WTC11 (cell line): ENCODE results near the gene SYCN. TPM values are rescaled to one million over a fixed set of nuclear protein-coding genes. Genes with fewer than 3 reads are reported as not detected.

Experiments used
- ATAC-seq: fragments of 200-7000 bp; cut with Tn5 transposase; 2 replicates; pipeline ENCODE4 v1.10.0; 2021; ENCODE audit warnings: mild to moderate bottlenecking, moderate library complexity
- CTCF ChIA-PET: fragments of 300-600 bp; sonication (Branson Sonifier 250); formaldehyde crosslinking; loops from one replicate; lab custom pipeline; 2021; ENCODE audit warnings: antibody characterized with exemption; lab: Charles Lee
- POLR2A ChIA-PET: fragments of 350-600 bp; sonication (Branson Sonifier 250); formaldehyde crosslinking; loops from one replicate; lab custom pipeline; 2021; ENCODE audit warnings: antibody characterized with exemption; lab: Charles Lee
- DNase-seq: peaks from one replicate; pipeline ENCODE4 v3.0.0; 2021; ENCODE audit warnings: low spot score
- H3K27ac Mint-ChIP-seq: 2 replicates; pipeline ENCODE4 v1.8.0; 2021; ENCODE audit warnings: mixed read lengths
- H3K27me3 Mint-ChIP-seq: 2 replicates; pipeline ENCODE4 v1.8.0; 2021; ENCODE audit warnings: low read depth, mild to moderate bottlenecking, moderate library complexity, mixed read lengths
- H3K36me3 Mint-ChIP-seq: 2 replicates; pipeline ENCODE4 v1.8.0; 2021; ENCODE audit warnings: mixed read lengths
- H3K4me1 Mint-ChIP-seq: 2 replicates; pipeline ENCODE4 v1.8.0; 2022; ENCODE audit warnings: mixed read lengths
- H3K4me3 Mint-ChIP-seq: 2 replicates; pipeline ENCODE4 v1.8.0; 2021; ENCODE audit warnings: mild to moderate bottlenecking, moderate library complexity, mixed read lengths
- H3K9me3 Mint-ChIP-seq: 2 replicates; pipeline ENCODE4 v1.8.0; 2021; ENCODE audit warnings: mixed read lengths
- CREB1 ChIP-seq: sonication (generic); formaldehyde crosslinking; IDR thresholded peaks from 2 replicates; pipeline ENCODE4 v1.8.0; 2023; ENCODE audit warnings: mild to moderate bottlenecking, missing genetic modification reagents
- CREM ChIP-seq: sonication (generic); formaldehyde crosslinking; IDR thresholded peaks from 2 replicates; pipeline ENCODE4 v1.8.1; 2022; ENCODE audit warnings: mild to moderate bottlenecking, missing genetic modification reagents, moderate library complexity
- ESRRA ChIP-seq: sonication (generic); formaldehyde crosslinking; IDR thresholded peaks from 2 replicates; pipeline ENCODE4 v1.8.1; 2022; ENCODE audit warnings: mild to moderate bottlenecking, missing genetic modification reagents, borderline replicate concordance
- FOXJ3 ChIP-seq: sonication (generic); formaldehyde crosslinking; IDR thresholded peaks from 2 replicates; pipeline ENCODE4 v1.9.0; 2021; ENCODE audit warnings: missing genetic modification reagents, mild to moderate bottlenecking, borderline replicate concordance
- FOXP1 ChIP-seq: sonication (generic); formaldehyde crosslinking; IDR thresholded peaks from 2 replicates; pipeline ENCODE4 v1.8.0; 2022; ENCODE audit warnings: missing genetic modification reagents, mild to moderate bottlenecking, moderate library complexity, borderline replicate concordance
- GABPB1 ChIP-seq: sonication (generic); formaldehyde crosslinking; IDR thresholded peaks from 2 replicates; pipeline ENCODE4 v1.8.1; 2023; ENCODE audit warnings: mild to moderate bottlenecking, missing genetic modification reagents
- GRHL2 ChIP-seq: fragments of 250-450 bp; sonication (Bioruptor Pico); IDR thresholded peaks from 2 replicates; pipeline ENCODE4 v1.8.0; 2022; ENCODE audit warnings: mild to moderate bottlenecking, moderate library complexity; ENCODE audit not compliant: insufficient replicate concordance, severe bottlenecking
- IRF2 ChIP-seq: sonication (generic); formaldehyde crosslinking; IDR thresholded peaks from 2 replicates; pipeline ENCODE4 v1.8.0; 2022; ENCODE audit warnings: low read depth, missing genetic modification reagents, borderline replicate concordance
- JUN ChIP-seq: sonication (generic); formaldehyde crosslinking; IDR thresholded peaks from 2 replicates; pipeline ENCODE4 v1.8.0; 2023; ENCODE audit warnings: mild to moderate bottlenecking, missing genetic modification reagents
- NFATC4 ChIP-seq: fragments of 250-450 bp; sonication (Bioruptor Pico); IDR thresholded peaks from 2 replicates; pipeline ENCODE4 v1.9.0; 2021; ENCODE audit warnings: mild to moderate bottlenecking
- NR1H2 ChIP-seq: sonication (generic); formaldehyde crosslinking; IDR thresholded peaks from 2 replicates; pipeline ENCODE4 v1.9.0; 2021; ENCODE audit warnings: mild to moderate bottlenecking, moderate library complexity, missing genetic modification reagents
- RELA ChIP-seq: sonication (generic); formaldehyde crosslinking; IDR thresholded peaks from 2 replicates; pipeline ENCODE4 v1.8.1; 2022; ENCODE audit warnings: missing genetic modification reagents, mild to moderate bottlenecking, borderline replicate concordance
- SMAD3 ChIP-seq: sonication (generic); formaldehyde crosslinking; IDR thresholded peaks from 2 replicates; pipeline ENCODE4 v1.8.0; 2022; ENCODE audit warnings: missing genetic modification reagents, mild to moderate bottlenecking, borderline replicate concordance
- SP1 ChIP-seq: sonication (generic); formaldehyde crosslinking; conservative IDR thresholded peaks from 2 replicates; pipeline ENCODE4 v1.8.1; 2022; ENCODE audit warnings: missing genetic modification reagents
- TCF7 ChIP-seq: sonication (generic); formaldehyde crosslinking; IDR thresholded peaks from 2 replicates; pipeline ENCODE4 v1.8.0; 2022; ENCODE audit warnings: mild to moderate bottlenecking, low read depth, missing genetic modification reagents, moderate library complexity
- TEAD1 ChIP-seq: sonication (generic); formaldehyde crosslinking; IDR thresholded peaks from 2 replicates; pipeline ENCODE4 v1.8.0; 2022; ENCODE audit warnings: mild to moderate bottlenecking, missing genetic modification reagents
- TEAD4 ChIP-seq: sonication (generic); formaldehyde crosslinking; IDR thresholded peaks from 2 replicates; pipeline ENCODE4 v1.8.0; 2022; ENCODE audit warnings: mild to moderate bottlenecking, missing genetic modification reagents
- TP53 ChIP-seq: sonication (generic); formaldehyde crosslinking; IDR thresholded peaks from 2 replicates; pipeline ENCODE4 v1.8.1; 2023; ENCODE audit warnings: mild to moderate bottlenecking, missing genetic modification reagents
- ZNF317 ChIP-seq: sonication (generic); formaldehyde crosslinking; IDR thresholded peaks from 2 replicates; pipeline ENCODE4 v1.8.1; 2023; ENCODE audit warnings: low read depth, mild to moderate bottlenecking, moderate library complexity, missing genetic modification reagents, borderline replicate concordance
- ZNF423 ChIP-seq: fragments of 250-450 bp; sonication (Bioruptor Pico); IDR thresholded peaks from 2 replicates; pipeline ENCODE4 v2.1.2; 2022; ENCODE audit warnings: mild to moderate bottlenecking, moderate library complexity
- ZNF671 ChIP-seq: fragments of 250-450 bp; sonication (Bioruptor Pico); IDR thresholded peaks from 2 replicates; pipeline ENCODE4 v1.8.0; 2021; ENCODE audit warnings: mild to moderate bottlenecking
- total RNA-seq: library from RNA; stranded (reverse); gene quantifications from 3 replicates; pipeline ENCODE4 v1.2.3, GENCODE V29; 2021
- TF ChIP-seq, protein P1 (sequence below): sonication (generic); formaldehyde crosslinking; IDR thresholded peaks from 2 replicates; pipeline ENCODE4 v1.8.0; 2023; ENCODE audit warnings: mild to moderate bottlenecking, missing genetic modification reagents
- TF ChIP-seq, protein P2 (sequence below): sonication (generic); formaldehyde crosslinking; IDR thresholded peaks from 2 replicates; pipeline ENCODE4 v1.8.1; 2023; ENCODE audit warnings: mild to moderate bottlenecking, missing genetic modification reagents, moderate library complexity
- TF ChIP-seq, protein P3 (sequence below): sonication (generic); formaldehyde crosslinking; IDR thresholded peaks from 2 replicates; pipeline ENCODE4 v1.8.1; 2022; ENCODE audit warnings: mild to moderate bottlenecking, missing genetic modification reagents, moderate library complexity, borderline replicate concordance
- TF ChIP-seq, protein P4 (sequence below): sonication (generic); formaldehyde crosslinking; IDR thresholded peaks from 2 replicates; pipeline ENCODE4 v1.8.0; 2022; ENCODE audit warnings: mild to moderate bottlenecking, missing genetic modification reagents
- TF ChIP-seq, protein P5 (sequence below): fragments of 250-450 bp; sonication (Bioruptor Pico); IDR thresholded peaks from 2 replicates; pipeline ENCODE4 v2.1.2; 2022; ENCODE audit warnings: mild to moderate bottlenecking, moderate library complexity

The SYCN gene
- total RNA-seq, 1 experiment from 2014 or later: 0.77 TPM

DNA sequence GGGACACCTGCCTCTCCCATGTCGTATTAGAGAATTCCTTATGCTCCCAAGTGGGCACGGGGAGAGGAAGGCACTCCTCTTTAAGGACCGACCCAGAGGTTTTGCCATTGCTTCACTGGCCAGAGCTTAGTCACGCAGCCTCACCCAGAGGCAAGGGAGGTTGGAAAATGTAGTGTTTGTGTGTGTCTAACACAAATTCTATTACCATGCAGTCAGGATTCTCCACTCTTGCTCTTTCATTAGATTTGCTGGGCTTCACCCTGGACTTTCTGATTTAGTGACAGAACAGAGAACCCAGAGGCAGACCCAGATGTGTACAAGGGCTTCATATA is 21.9 kb downstream of the SYCN start:
- Mint-ChIP-seq H3K9me3 (no peaks in the 10 kb centered on the region), H3K27ac (0 out of 2 replicates have a peak overlapping the region, but pooled peaks have one; percentile 40)
- no peak for TF ChIP-seq JUN (CRISPR knock-in tag)
- no peak for TF ChIP-seq FOXP1 (CRISPR knock-in tag)
- TF ChIP-seq, protein P1, sequence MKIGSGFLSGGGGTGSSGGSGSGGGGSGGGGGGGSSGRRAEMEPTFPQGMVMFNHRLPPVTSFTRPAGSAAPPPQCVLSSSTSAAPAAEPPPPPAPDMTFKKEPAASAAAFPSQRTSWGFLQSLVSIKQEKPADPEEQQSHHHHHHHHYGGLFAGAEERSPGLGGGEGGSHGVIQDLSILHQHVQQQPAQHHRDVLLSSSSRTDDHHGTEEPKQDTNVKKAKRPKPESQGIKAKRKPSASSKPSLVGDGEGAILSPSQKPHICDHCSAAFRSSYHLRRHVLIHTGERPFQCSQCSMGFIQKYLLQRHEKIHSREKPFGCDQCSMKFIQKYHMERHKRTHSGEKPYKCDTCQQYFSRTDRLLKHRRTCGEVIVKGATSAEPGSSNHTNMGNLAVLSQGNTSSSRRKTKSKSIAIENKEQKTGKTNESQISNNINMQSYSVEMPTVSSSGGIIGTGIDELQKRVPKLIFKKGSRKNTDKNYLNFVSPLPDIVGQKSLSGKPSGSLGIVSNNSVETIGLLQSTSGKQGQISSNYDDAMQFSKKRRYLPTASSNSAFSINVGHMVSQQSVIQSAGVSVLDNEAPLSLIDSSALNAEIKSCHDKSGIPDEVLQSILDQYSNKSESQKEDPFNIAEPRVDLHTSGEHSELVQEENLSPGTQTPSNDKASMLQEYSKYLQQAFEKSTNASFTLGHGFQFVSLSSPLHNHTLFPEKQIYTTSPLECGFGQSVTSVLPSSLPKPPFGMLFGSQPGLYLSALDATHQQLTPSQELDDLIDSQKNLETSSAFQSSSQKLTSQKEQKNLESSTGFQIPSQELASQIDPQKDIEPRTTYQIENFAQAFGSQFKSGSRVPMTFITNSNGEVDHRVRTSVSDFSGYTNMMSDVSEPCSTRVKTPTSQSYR: no peak
- TF ChIP-seq, protein P2, sequence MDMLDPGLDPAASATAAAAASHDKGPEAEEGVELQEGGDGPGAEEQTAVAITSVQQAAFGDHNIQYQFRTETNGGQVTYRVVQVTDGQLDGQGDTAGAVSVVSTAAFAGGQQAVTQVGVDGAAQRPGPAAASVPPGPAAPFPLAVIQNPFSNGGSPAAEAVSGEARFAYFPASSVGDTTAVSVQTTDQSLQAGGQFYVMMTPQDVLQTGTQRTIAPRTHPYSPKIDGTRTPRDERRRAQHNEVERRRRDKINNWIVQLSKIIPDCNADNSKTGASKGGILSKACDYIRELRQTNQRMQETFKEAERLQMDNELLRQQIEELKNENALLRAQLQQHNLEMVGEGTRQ (CRISPR knock-in tag): no peak
- TF ChIP-seq FOXJ3 (CRISPR knock-in tag): no peak
- TF ChIP-seq, protein P3, sequence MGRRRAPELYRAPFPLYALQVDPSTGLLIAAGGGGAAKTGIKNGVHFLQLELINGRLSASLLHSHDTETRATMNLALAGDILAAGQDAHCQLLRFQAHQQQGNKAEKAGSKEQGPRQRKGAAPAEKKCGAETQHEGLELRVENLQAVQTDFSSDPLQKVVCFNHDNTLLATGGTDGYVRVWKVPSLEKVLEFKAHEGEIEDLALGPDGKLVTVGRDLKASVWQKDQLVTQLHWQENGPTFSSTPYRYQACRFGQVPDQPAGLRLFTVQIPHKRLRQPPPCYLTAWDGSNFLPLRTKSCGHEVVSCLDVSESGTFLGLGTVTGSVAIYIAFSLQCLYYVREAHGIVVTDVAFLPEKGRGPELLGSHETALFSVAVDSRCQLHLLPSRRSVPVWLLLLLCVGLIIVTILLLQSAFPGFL (CRISPR knock-in tag): no peak
- TF ChIP-seq TEAD1 (CRISPR knock-in tag): no peak
- no peak for TF ChIP-seq NR1H2
- no peak for TF ChIP-seq TCF7 (CRISPR knock-in tag)
- TF ChIP-seq GRHL2 (CRISPR knock-in tag): no peak
- TF ChIP-seq SP1 (CRISPR knock-in tag): no peak
- TF ChIP-seq ESRRA (CRISPR knock-in tag): no peak
- TF ChIP-seq NFATC4 (CRISPR knock-in tag): no peak
- TF ChIP-seq RELA (CRISPR knock-in tag): no peak
- no peak for TF ChIP-seq ZNF423 (CRISPR knock-in tag)
- TF ChIP-seq CREB1 (CRISPR knock-in tag): no peak
- no peak for TF ChIP-seq CREM (CRISPR knock-in tag)
- TF ChIP-seq, all 79 proteins: peak for 0
- no peaks in the 10 kb centered on the region for H3K4me1 Mint-ChIP-seq
- ATAC-seq: no peak
- ChIA-PET POLR2A (interaction anchor here (0.7 kb wide), 1 partner anchor 50 kb away, joined by 3 read pairs; no protein-coding TSS in a partner anchor), CTCF (interaction anchor here (0.6 kb wide), 1 partner anchor 330 kb away, joined by 3 read pairs; no protein-coding TSS in a partner anchor)
- no peaks in the 10 kb centered on the region; the same call in 1 of the 2 replicates for H3K36me3 Mint-ChIP-seq
- H3K4me3 Mint-ChIP-seq: no peak overlapping the region
- no peak for DNase-seq
- no peaks in the 10 kb centered on the region for H3K27me3 Mint-ChIP-seq

DNA sequence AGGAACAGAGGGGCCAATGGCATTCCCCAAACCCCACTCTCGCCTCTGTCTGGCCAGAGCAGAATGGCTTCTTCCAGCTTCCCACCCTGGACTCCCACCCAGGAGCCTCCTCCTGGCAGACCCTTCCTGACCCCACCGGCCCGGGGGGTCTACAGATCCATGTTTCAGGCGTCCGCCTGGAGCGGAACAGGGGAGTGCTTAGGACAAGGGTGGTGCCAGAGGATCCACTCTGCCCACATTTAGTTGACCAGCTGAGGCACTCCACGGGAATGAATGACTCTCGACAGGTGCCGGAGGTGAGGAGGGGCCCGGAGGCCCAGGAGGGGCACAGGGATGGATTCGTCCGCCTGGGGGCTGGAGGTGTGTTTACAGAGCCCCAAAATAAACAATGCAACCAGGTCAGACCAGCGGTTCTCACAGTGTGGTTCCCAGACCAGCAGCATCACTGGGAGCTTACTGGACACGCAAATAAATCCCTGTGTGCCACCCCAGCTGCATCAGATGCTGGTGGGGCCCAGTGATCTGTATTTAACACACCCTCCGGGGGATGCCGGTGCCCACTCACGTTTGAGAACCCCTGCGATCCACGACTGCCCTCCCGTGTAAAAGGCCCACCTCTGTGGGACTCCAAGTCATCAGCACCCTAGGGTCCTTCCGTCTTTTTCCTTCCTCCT is 22.4 kb downstream of the SYCN start:
- no peaks in the 10 kb centered on the region for H3K27me3 Mint-ChIP-seq
- no peak overlapping the region for H3K27ac Mint-ChIP-seq
- H3K4me3 Mint-ChIP-seq: no peak overlapping the region
- H3K36me3 Mint-ChIP-seq: no peaks in the 10 kb centered on the region; the same call in 1 of the 2 replicates
- CTCF ChIA-PET: interaction anchor here (1.6 kb wide), 1 partner anchor 59 kb away, joined by 6 read pairs; no protein-coding TSS in a partner anchor
- no peaks in the 10 kb centered on the region for H3K4me1 Mint-ChIP-seq
- ATAC-seq (no peak), DNase-seq (no peak)
- H3K9me3 Mint-ChIP-seq: no peaks in the 10 kb centered on the region
- POLR2A ChIA-PET: no interaction called here
- TF ChIP-seq ZNF317 (CRISPR knock-in tag) (no peak), GABPB1 (CRISPR knock-in tag) (no peak), TP53 (CRISPR knock-in tag) (no peak), TEAD4 (CRISPR knock-in tag) (no peak), SMAD3 (CRISPR knock-in tag) (no peak), TEAD1 (CRISPR knock-in tag) (no peak), SP1 (CRISPR knock-in tag) (no peak), ZNF423 (CRISPR knock-in tag) (no peak), IRF2 (CRISPR knock-in tag) (no peak), ZNF671 (no peak)
- TF ChIP-seq, protein P3 (CRISPR knock-in tag): no peak
- TF ChIP-seq, protein P4, sequence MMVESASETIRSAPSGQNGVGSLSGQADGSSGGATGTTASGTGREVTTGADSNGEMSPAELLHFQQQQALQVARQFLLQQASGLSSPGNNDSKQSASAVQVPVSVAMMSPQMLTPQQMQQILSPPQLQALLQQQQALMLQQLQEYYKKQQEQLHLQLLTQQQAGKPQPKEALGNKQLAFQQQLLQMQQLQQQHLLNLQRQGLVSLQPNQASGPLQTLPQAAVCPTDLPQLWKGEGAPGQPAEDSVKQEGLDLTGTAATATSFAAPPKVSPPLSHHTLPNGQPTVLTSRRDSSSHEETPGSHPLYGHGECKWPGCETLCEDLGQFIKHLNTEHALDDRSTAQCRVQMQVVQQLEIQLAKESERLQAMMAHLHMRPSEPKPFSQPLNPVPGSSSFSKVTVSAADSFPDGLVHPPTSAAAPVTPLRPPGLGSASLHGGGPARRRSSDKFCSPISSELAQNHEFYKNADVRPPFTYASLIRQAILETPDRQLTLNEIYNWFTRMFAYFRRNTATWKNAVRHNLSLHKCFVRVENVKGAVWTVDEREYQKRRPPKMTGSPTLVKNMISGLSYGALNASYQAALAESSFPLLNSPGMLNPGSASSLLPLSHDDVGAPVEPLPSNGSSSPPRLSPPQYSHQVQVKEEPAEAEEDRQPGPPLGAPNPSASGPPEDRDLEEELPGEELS (CRISPR knock-in tag): no peak
- TF ChIP-seq, protein P5, sequence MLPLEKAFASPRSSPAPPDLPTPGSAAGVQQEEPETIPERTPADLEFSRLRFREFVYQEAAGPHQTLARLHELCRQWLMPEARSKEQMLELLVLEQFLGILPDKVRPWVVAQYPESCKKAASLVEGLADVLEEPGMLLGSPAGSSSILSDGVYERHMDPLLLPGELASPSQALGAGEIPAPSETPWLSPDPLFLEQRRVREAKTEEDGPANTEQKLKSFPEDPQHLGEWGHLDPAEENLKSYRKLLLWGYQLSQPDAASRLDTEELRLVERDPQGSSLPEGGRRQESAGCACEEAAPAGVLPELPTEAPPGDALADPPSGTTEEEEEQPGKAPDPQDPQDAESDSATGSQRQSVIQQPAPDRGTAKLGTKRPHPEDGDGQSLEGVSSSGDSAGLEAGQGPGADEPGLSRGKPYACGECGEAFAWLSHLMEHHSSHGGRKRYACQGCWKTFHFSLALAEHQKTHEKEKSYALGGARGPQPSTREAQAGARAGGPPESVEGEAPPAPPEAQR (CRISPR knock-in tag): no peak
